HG02870 (cell line): ENCODE measurements around the gene FAAH.
A peak's percentile ranks its signal among the peaks of the same experiment; 100 is the strongest.

Experiments used
- ATAC-seq: cut with Tn5 transposase; IDR thresholded peaks from one replicate; pipeline ENCODE4 v1.9.1; 2021; ENCODE audit warnings: mild to moderate bottlenecking, moderate library complexity; ENCODE audit not compliant: unreplicated experiment

The FAAH gene

DNA sequence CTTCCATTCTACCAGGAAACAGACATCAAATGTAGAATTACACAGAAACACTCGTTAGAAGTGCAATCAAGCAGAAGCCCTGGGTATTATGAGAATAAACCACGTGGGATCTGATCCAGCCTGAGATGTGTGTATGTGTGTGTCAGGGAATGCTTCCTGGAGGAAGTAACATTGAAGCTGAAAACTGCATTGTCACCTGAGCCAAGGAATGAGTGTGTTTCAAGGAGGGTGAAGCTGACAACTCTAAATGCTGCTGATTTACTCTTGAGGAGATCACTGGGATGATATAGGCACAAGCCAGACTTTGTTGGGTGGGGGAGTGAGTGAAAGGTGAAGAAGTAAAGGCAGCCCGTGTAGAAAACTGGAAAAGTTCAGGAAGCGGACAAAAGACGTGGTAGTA is 27.6 kb downstream of the FAAH start:
- no peak for ATAC-seq

DNA sequence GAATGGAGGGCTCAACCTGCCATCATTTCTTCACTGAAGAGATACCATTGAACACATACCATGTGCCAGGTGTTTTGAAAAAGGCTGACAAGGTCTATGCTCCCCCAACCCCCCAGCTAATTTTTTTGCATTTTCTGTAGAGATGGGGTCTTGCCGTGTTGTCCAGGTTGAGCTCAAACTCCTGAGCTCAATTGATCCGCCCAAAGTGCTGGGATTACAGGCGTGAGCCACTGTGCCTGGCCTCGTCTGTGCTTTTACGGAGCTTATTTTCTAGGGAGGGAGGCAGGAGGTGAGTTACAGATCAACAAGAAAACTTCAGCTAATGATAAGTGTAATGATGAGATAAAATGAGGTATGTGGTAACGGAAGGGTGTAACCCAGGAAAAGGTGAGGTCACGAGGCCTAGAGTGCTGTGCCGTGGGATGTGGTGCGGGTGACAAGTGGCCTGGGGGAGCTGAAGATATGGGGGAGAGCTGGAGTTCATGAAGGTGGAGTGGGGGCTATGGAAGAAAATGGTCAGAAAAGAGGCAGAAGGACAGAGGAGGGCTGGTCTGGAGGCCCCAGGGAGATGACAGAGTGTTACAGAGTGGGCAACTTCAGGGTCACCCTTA is 28.2 kb downstream of the FAAH start:
- ATAC-seq: no peak

DNA sequence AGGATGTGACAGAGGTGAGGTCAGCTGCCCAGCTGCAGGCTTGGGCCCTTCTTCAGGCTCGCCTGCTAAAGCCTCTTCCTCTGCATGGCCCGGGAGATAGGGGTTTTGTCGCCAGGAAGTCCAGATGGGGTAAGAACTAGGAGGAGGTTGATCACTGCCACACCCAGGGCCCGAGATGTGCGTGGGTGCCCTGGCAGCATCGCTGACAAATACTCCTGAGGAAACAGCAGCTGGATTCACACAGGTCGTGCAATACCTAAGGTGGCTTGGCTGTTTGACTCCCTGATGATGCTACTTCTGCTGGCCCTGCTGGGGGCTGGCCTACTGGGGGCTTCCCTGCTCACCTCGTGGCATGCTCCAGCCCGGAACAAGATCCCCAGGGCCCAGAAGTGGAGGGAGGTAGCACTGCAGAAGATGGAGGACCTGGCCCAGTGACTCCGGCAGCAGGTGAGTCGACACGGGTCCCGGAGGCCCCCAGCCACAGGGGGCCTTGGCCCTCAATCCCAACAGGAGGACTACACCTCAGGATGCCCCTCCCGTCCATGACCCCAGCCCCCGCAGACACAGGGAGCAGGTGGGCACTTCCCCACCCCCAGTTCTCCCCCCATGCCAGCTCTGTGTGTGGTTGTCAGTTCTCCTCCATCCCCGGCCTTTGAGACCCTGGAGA is 29.6 kb downstream of the FAAH start:
- no peak for ATAC-seq

- ATAC-seq: no peak
Observed at GRCh38 chr1:46424730-46425129, 30.6 kb downstream of the FAAH start.

GRCh38 chr1:46425726-46426125 is 31.6 kb downstream of the FAAH start:
- no peak for ATAC-seq

DNA sequence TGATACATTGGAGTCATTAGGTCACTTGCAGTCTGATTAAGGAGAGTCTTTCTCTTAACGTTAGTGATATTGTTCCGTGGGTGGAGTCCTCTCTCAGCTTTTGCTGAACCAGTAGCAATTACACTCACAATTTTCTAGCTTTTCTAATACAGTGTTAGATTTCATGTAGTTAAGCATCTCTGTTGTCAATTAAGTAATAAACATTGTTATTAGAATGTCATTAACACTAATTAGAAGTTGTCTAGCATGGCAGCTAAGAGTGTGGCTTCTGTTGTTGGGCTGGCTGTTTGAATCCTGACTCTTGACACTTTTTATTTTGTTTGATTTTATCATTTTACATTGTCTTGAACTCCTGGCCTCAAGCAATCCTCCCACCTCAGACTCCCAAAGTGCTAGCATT is 33.4 kb downstream of the FAAH start:
- no peak for ATAC-seq

- no peak for ATAC-seq
Observed at GRCh38 chr1:46429436-46429835, 35.3 kb downstream of the FAAH start.

- no peak for ATAC-seq
Observed at GRCh38 chr1:46431695-46432094, 37.6 kb downstream of the FAAH start.

DNA sequence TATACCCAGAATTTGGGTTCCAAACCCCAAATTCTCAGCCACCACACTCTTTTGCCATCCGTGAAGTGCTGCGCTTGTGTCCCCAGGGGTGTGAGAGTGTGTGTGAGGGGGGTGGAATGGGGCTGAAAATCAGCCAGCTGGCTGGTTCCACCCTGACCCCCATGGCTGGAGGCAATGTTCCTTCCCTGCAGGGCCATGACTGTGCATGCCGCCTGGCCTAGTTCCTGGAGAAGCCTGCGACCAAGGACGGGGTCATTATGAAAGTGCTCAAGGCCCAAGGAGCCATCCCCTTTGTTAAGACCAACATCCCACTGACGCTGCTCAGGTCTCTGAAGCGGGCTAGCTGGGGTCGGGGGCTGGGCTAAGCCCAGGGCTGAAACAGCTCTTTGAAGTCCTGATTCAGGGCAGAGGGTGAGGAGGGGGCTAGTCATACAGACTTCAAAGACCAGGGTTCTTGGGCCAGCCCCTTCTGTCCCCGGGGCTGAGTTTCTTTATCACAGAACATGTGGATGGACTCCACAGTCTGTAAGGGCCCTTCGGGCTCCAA is 38.7 kb downstream of the FAAH start:
- no peak for ATAC-seq

DNA sequence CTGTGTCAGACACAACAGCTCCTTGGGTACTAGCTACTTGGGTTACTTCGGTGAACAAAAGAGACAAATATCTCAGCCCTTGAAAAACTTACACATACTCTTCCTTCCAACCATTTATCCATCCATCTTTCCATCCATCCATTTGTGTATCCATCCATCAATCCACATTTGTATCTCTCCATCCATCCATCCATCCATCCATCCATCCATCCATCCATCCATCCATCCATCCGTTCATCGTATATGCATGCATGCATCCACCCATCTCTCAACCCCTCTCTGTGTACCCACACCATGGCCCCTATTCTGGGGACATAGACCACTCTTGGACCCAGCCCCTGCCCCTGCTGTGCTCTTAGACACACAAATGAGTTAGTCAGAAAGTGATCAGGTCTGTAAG is 40.2 kb downstream of the FAAH start:
- no peak for ATAC-seq

DNA sequence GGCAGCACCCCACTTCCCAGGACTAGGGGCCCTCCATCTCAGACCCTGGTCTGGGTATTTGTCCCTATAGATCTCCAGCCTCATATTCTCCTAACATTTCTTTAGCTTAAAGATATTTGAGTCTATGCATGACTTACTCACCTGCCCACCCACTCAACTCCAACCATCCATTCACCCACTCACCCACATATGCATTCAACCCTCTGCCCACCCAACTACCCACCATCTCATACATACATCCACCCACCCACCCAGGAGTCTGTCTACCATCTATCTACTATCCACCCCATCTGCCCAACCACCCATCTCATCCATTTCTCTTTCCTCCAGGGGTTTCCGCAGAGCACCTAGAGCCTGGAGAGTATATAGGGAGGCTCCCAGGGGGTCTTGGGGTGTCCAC is 42.7 kb downstream of the FAAH start:
- no peak for ATAC-seq

- ATAC-seq: no peak
Observed at GRCh38 chr1:46437723-46438122, 43.6 kb downstream of the FAAH start.

DNA sequence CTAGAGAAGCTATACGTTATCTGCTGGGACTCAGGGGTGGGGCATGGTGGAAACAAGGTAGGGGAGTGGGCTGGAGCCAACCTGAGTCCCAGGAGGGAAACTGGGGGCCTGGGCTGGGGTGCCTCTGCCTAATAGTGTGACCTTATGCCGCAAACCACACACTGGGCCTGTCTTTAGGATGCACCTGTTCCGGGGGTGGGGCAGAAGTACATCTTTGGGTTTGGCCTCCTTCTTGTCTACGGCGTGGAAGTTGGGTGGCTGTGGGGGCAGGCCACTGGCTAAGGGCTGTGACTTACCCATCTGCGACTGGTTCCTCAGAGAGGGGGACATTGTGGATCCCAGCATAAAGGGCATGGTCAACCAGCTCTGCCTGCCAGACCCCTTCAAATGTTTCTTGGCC is 44.2 kb downstream of the FAAH start:
- ATAC-seq: no peak

DNA sequence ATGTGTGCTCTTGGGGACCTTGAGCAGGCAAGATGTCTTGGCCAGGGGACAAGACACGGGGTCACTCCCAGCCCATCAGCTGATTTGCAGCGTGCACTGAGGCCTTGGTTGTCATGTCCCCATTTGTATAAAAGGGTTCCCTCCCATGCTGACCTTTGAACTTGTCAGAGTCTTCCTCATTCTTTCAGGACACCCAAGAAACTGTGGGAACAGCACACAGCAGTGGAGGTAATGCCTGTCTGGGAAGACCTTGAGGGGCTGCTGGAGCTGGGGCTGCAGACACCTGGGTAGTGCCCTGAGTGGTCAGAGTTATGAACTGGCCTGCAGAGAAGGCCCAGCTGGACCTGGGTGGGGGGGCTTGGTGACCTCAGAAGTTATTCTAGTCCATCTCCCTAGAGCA is 46.4 kb downstream of the FAAH start:
- no peak for ATAC-seq

GRCh38 chr1:46442317-46443161 is 48.4 kb downstream of the FAAH start:
- peak; percentile 55 for ATAC-seq

GRCh38 chr1:46444466-46444865 is 50.3 kb downstream of the FAAH start:
- ATAC-seq: no peak

DNA sequence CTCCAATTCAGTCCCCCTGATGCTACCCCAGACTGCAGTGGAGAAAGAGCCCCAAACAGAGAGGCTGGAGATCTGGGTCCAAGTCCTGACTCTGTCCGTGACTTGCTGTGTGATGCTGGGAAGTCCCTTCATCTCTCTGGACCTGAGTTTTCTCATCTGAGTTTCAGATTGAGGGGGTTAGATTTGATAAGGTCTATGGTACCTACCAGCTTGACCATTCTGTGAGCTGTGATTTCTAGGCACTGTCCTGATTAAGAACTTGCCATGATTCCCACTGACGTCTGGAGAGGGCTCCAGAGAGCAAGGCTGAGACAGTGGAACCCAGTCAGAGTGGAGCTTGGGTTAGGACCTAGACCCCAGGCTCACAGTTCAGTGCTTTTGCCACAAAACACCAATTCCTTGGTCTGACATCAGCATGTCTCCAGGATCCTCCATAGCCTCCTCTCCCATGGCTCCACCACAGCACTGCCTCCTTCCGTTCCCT is 51.7 kb downstream of the FAAH start:
- ATAC-seq: no peak

DNA sequence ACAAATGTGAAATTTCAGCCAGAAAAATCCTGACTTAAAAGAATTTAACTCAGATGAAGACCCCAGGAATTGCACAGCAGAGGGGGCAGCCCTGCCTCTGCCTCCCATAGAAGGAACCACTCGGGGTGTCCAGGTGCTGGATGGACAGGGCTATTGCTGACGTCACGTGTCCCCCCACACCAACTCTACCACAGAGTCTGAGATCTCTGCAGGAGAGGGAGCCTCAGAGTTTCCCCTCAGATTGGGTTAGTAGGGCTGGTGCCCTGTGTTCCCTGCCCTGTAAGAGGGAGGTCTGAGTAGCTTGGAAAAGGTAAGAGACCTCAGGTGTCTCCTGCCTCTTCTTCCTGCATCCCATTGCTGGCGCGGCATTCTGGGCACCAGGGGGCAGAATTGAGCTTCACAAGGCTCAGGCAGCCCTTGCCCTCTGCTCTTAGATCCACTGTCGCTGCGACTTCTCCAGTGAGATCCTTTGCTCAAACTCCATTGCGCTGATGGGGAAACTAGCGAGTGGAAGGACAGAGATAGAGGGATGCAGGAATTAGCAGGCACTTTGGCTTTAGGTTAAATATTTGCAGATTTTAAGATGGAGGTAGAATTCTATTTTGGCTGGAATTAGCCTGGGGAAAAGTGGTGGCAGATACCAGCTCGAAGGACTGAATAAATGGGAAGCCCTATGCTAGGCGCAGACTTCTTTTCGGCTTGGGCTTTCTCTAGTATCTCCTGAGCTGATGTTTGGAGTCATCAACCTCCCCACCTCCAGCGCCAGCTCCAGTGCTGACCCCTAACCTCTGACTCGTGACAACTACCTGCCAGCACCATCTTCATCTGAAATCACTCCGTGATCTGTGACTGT is 52.8 kb downstream of the FAAH start:
- no peak for ATAC-seq

DNA sequence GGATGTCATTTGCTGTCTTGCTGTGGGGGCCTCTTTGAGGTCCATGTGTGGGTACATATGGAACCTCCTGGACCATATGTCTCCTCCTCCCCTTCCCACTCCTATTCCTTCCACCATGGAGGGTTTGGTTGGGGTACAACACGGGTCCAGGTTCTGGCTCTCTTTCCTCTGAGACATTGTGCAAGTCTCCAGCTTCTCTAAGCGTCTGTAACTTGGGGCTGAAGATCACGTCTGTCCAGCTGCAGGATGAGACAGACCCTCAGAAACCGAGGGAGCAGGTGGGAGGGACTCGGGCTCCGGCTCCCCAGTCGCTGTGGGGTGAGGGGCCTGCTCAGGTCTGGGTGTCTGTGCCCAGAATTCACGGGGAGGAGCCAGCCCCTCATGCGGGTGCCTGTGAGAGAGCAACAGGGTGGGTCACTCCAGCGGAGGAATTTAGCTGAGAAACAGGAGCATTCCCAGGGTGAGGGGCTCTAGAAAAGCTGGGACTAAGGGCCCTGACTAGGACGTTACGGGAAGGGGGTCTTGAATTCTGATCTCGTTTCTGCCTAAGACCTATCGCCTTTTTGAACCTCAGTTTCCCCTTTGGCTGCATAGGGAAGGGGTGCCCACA is 53.5 kb downstream of the FAAH start:
- ATAC-seq: no peak
